ENCODE data around the gene ZNF365.
A peak's percentile ranks its signal among the peaks of the same experiment; 100 is the strongest.

The ZNF365 gene

GRCh38 chr10:62333988-62334682 lies 40.0 kb upstream of the ZNF365 start:
- TF ChIP-seq, protein P1, sequence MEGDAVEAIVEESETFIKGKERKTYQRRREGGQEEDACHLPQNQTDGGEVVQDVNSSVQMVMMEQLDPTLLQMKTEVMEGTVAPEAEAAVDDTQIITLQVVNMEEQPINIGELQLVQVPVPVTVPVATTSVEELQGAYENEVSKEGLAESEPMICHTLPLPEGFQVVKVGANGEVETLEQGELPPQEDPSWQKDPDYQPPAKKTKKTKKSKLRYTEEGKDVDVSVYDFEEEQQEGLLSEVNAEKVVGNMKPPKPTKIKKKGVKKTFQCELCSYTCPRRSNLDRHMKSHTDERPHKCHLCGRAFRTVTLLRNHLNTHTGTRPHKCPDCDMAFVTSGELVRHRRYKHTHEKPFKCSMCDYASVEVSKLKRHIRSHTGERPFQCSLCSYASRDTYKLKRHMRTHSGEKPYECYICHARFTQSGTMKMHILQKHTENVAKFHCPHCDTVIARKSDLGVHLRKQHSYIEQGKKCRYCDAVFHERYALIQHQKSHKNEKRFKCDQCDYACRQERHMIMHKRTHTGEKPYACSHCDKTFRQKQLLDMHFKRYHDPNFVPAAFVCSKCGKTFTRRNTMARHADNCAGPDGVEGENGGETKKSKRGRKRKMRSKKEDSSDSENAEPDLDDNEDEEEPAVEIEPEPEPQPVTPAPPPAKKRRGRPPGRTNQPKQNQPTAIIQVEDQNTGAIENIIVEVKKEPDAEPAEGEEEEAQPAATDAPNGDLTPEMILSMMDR (conservative IDR thresholded peaks at IDR 0.05; ENCODE audit: control insufficient read depth, insufficient read depth, low read depth, low read length): no peak
- no peak overlapping the region for H3K4me3 ChIP-seq (ENCODE audit: control insufficient read depth, low read depth, low read length)
- no peak for DNase-seq (ENCODE audit: low read depth)

GRCh38 chr10:62335326-62335725 lies 38.8 kb upstream of the ZNF365 start:
- no peak overlapping the region for H3K4me3 ChIP-seq (ENCODE audit: control insufficient read depth, low read depth, low read length)
- TF ChIP-seq, protein P1 (conservative IDR thresholded peaks at IDR 0.05; ENCODE audit: control insufficient read depth, insufficient read depth, low read depth, low read length): no peak
- DNase-seq (ENCODE audit: low read depth): peak; percentile 2

- TF ChIP-seq, protein P1 (conservative IDR thresholded peaks at IDR 0.05; ENCODE audit: control insufficient read depth, insufficient read depth, low read depth, low read length): no peak
- DNase-seq (ENCODE audit: low read depth): no peak
- no peak overlapping the region for H3K4me3 ChIP-seq (ENCODE audit: control insufficient read depth, low read depth, low read length)
These were observed 37.8 kb upstream of the ZNF365 start for GRCh38 chr10:62336404-62336803.

GRCh38 chr10:62341419-62341818 lies 32.8 kb upstream of the ZNF365 start:
- TF ChIP-seq, protein P1 (conservative IDR thresholded peaks at IDR 0.05; ENCODE audit: control insufficient read depth, insufficient read depth, low read depth, low read length): no peak
- DNase-seq (ENCODE audit: low read depth): peak; percentile 10

DNA sequence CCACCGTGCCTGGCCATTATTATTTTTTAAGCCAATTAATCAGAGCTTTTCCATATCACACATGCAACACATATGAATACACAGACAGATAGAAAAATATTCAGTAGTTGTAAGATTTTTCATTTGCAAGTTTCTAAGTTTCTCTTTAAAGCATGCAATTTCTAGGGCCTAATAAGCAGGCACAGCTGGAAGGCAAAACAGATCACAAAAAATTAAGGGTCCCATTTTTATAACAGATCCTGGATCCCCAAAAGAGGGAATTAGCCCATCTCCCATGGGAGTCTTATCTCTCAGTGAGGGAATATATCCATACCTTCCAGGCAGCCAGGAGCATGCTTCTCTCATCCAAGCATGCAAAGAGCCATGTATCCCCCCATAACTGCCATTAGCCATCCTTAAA lies 31.2 kb upstream of the ZNF365 start:
- TF ChIP-seq, protein P1 (conservative IDR thresholded peaks at IDR 0.05; ENCODE audit: control insufficient read depth, insufficient read depth, low read depth, low read length): no peak
- DNase-seq (ENCODE audit: low read depth): no peak
- H3K4me3 ChIP-seq (ENCODE audit: control insufficient read depth, low read depth, low read length): no peak overlapping the region

More at GRCh38 chr10:62341419-62341818, 32.8 kb upstream of the ZNF365 start:
- no peak overlapping the region for H3K4me3 ChIP-seq (ENCODE audit: control insufficient read depth, low read depth, low read length)

- H3K4me3 ChIP-seq (ENCODE audit: control insufficient read depth, low read depth, low read length): no peak overlapping the region
- no peak for DNase-seq (ENCODE audit: low read depth)
- TF ChIP-seq, protein P1 (conservative IDR thresholded peaks at IDR 0.05; ENCODE audit: control insufficient read depth, insufficient read depth, low read depth, low read length): no peak
These were observed 26.1 kb upstream of the ZNF365 start for GRCh38 chr10:62348029-62348428.
